ENCODE measurements around the gene C7orf57. TPM values are rescaled to one million over a fixed set of nuclear protein-coding genes. Genes with fewer than 3 reads are reported as not detected.
A peak's percentile ranks its signal among the peaks of the same experiment; 100 is the strongest.

C7orf57 gene
- total RNA-seq, 1 experiment from 2014 or later = 0.15 TPM

DNA sequence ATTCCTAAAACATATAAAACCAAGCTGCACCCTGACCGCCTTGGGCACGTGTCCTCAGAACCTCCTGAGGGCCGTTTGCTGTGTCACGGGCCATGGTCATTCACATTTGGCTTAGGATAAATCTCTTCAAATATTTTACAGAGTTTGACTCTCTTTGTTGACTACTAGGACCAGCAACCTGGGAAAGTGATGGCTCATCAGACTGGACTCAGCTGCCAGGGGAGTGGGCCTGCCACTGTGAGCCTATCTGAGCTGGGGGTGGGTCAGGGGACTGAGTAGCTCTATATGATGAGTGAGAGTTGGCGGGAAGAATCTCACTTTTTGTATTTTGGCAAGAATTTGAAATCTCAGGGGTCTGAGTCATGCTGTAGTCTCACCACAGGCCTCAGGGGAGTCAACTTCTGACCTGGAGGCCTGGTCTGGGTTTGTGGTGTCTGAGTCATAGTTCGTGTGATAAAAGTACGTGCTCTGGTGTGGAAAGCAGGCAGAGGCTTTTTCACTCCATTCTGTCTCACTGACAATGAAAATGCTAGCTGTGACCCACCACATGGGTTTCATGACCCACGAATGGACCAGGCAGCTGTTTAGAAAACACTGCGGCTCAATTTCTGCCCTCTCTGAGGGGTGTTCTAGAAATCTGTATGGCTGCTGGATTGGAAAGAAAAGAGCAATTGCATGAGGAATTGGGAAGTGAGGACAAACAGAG, 49.5 kb downstream of the C7orf57 start:
- peak overlapping the region; percentile 49 for H3K9ac ChIP-seq (ENCODE audit: low read length)
- H3K9me3 ChIP-seq (ENCODE audit: control insufficient read depth in 1 of 2, insufficient read depth in 1 of 2, low read depth in 1 of 2, low read length in 2 of 2) = no peaks in the 10 kb centered on the region
- no peaks in the 10 kb centered on the region for H3K9me2 ChIP-seq (ENCODE audit: insufficient read depth)
- no peaks in the 10 kb centered on the region for H4K20me1 ChIP-seq (ENCODE audit: insufficient read depth)
- no peaks in the 10 kb centered on the region for H3K27me3 ChIP-seq (ENCODE audit: insufficient read depth, low read length)
- ChIA-PET RAD21 (ENCODE audit: low non-redundant PET in 1 of 2, low total read pairs in 2 of 2, uncharacterized antibody in 2 of 2, unreplicated experiment in 2 of 2) (no interaction called here), CTCF (interaction anchor here (1.5 kb wide), 1 partner anchor 25 kb away, joined by 3 read pairs; no protein-coding TSS in a partner anchor), POLR2A (interaction anchor here (1.3 to 3.0 kb wide), 3 partner anchors 9 to 85 kb away, joined by 3 to 23 read pairs (median 5); no protein-coding TSS in a partner anchor)
- no TSS peak for BruUV-seq (replicated peaks)
- peak overlapping the region; percentile 31; the same call in 1 of the 2 replicates for H3K27ac ChIP-seq (ENCODE audit: low read depth, low read length)
- ATAC-seq (peak; percentile 47), DNase-seq (ENCODE audit: low read depth, low spot score) (peak; percentile 87)
- intact Hi-C loops (cut with micrococcal nuclease) = loop anchor here (1.0 kb wide), 1 partner anchor 85 kb away; no protein-coding TSS in a partner anchor
- H3K4me3 ChIP-seq (replicated peaks in 1 of 2; ENCODE audit: low read depth in 1 of 2, low read length in 2 of 2) = peak overlapping the region in 1 of 2 experiments; percentile 37; a peak in 2 of 4 replicates
- peaks cover 50 to 74% of the 10 kb centered on the region in 2 experiments for H3K4me1 ChIP-seq (ENCODE audit: control insufficient read depth in 1 of 2, insufficient read depth in 2 of 2, low read length in 2 of 2)
- no peaks in the 10 kb centered on the region for H3K36me3 ChIP-seq (ENCODE audit: control insufficient read depth in 1 of 2, insufficient read depth in 2 of 2, low read length in 2 of 2)
- peak overlapping the region; percentile 95 for H3K4me2 ChIP-seq (ENCODE audit: low read length)
- TF ChIP-seq TCF7L2 (IDR thresholded peaks at IDR 0.05; ENCODE audit: borderline replicate concordance, extremely low read depth, insufficient read depth, insufficient read length) = peak; percentile 54
- TF ChIP-seq ZNF274 (IDR thresholded peaks at IDR 0.05; ENCODE audit: low read depth, low read length) = no peak
- peak; percentile 30 for TF ChIP-seq YY1 (IDR thresholded peaks at IDR 0.05; ENCODE audit: extremely low read depth, insufficient replicate concordance, low read depth, low read length)
- peak; percentile 73; the same call in 1 of the 2 replicates for TF ChIP-seq POLR2AphosphoS5 (IDR thresholded peaks at IDR 0.05; ENCODE audit: low read depth, low read length)
- TF ChIP-seq, protein P1, sequence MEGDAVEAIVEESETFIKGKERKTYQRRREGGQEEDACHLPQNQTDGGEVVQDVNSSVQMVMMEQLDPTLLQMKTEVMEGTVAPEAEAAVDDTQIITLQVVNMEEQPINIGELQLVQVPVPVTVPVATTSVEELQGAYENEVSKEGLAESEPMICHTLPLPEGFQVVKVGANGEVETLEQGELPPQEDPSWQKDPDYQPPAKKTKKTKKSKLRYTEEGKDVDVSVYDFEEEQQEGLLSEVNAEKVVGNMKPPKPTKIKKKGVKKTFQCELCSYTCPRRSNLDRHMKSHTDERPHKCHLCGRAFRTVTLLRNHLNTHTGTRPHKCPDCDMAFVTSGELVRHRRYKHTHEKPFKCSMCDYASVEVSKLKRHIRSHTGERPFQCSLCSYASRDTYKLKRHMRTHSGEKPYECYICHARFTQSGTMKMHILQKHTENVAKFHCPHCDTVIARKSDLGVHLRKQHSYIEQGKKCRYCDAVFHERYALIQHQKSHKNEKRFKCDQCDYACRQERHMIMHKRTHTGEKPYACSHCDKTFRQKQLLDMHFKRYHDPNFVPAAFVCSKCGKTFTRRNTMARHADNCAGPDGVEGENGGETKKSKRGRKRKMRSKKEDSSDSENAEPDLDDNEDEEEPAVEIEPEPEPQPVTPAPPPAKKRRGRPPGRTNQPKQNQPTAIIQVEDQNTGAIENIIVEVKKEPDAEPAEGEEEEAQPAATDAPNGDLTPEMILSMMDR (IDR thresholded peaks at IDR 0.05 in 2 of 3, conservative IDR thresholded peaks at IDR 0.05 in 1 of 3; ENCODE audit: borderline replicate concordance in 1 of 3, insufficient read depth in 1 of 3, low read depth in 2 of 3, low read length in 2 of 3) = no peak
- TF ChIP-seq, protein P2, sequence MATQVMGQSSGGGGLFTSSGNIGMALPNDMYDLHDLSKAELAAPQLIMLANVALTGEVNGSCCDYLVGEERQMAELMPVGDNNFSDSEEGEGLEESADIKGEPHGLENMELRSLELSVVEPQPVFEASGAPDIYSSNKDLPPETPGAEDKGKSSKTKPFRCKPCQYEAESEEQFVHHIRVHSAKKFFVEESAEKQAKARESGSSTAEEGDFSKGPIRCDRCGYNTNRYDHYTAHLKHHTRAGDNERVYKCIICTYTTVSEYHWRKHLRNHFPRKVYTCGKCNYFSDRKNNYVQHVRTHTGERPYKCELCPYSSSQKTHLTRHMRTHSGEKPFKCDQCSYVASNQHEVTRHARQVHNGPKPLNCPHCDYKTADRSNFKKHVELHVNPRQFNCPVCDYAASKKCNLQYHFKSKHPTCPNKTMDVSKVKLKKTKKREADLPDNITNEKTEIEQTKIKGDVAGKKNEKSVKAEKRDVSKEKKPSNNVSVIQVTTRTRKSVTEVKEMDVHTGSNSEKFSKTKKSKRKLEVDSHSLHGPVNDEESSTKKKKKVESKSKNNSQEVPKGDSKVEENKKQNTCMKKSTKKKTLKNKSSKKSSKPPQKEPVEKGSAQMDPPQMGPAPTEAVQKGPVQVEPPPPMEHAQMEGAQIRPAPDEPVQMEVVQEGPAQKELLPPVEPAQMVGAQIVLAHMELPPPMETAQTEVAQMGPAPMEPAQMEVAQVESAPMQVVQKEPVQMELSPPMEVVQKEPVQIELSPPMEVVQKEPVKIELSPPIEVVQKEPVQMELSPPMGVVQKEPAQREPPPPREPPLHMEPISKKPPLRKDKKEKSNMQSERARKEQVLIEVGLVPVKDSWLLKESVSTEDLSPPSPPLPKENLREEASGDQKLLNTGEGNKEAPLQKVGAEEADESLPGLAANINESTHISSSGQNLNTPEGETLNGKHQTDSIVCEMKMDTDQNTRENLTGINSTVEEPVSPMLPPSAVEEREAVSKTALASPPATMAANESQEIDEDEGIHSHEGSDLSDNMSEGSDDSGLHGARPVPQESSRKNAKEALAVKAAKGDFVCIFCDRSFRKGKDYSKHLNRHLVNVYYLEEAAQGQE (IDR thresholded peaks at IDR 0.05; ENCODE audit: low read depth) = no peak
- TF ChIP-seq ZFX (IDR thresholded peaks at IDR 0.05) = no peak
- peak; percentile 52 for TF ChIP-seq ZBTB33 (IDR thresholded peaks at IDR 0.05; ENCODE audit: extremely low read depth, insufficient replicate concordance, low read length)
- TF ChIP-seq CBX3 (IDR thresholded peaks at IDR 0.05; ENCODE audit: low read depth) = no peak
- peak overlapping the region; percentile 94 for H2AFZ ChIP-seq (ENCODE audit: low read depth, low read length, poor library complexity, severe bottlenecking)
- peaks cover 1% of the 10 kb centered on the region; the same call in 1 of the 2 replicates for H3K79me2 ChIP-seq (ENCODE audit: insufficient read depth, low read length)

Measured in HCT116 (cell line).